HepG2 (cell line): ENCODE data around the gene ETS1. TPM values are rescaled to one million over a fixed set of nuclear protein-coding genes. Genes with fewer than 3 reads are reported as not detected.

Experiments used
- ATAC-seq: fragments of 200-7000 bp; cut with Tn5 transposase; 3 replicates; pipeline ENCODE4 v1.9.1; 2020; ENCODE audit warnings: mild to moderate bottlenecking, moderate library complexity
- BruUV-seq: library from RNA; stranded (reverse); fragments of 400-500 nt; replicated peaks from 2 replicates; lab custom pipeline; 2021; lab: Mats Ljungman, UMichigan
- CTCF ChIA-PET: fragments of 300-600 bp; formaldehyde crosslinking; extraction: SDS; loops from one replicate; lab custom pipeline; 2021; ENCODE audit warnings: low total read pairs, inconsistent platforms, low intra/inter-chr PET ratio; lab: Yijun Ruan, JAX
- POLR2A ChIA-PET: fragments of 350-600 bp; sonication (Branson Sonifier 250); formaldehyde crosslinking; loops from one replicate; lab custom pipeline; 2020; ENCODE audit warnings: antibody characterized with exemption, inconsistent platforms; lab: Yijun Ruan, JAX
- DNase-seq: peaks from one replicate; pipeline ENCODE4 v3.0.0-alpha.2; 2015; ENCODE audit warnings: low spot score
- FAIRE-seq: peaks from 3 replicates; lab custom pipeline; 2011; peaks lifted over from hg19 to GRCh38; lab: Jason Lieb, UNC
- H2AFZ ChIP-seq: one replicate; pipeline ENCODE4 v1.6.1; 2011; ENCODE audit warnings: low read length, inconsistent platforms
- H3K27ac ChIP-seq: fragments of 300-600 bp; 3 replicates; pipeline ENCODE4 v1.8.0; 2011; ENCODE audit warnings: mixed run types, mild to moderate bottlenecking, mixed read lengths, low read length, inconsistent platforms; ENCODE audit not compliant: insufficient read depth; ENCODE audit errors: extremely low read length
- H3K27me3 ChIP-seq, 2 experiments: fragments of 200-600 bp in 1 of 2; 2 replicates in 1 of 2; 3 replicates in 1 of 2; pipeline versions ENCODE4 v1.6.0 to v1.8.0; 2011; ENCODE audit warnings: low read length in 2 of 2, mild to moderate bottlenecking in 2 of 2, moderate library complexity in 2 of 2, inconsistent platforms in 1 of 2; ENCODE audit not compliant: insufficient read depth in 2 of 2, control insufficient read depth in 1 of 2
- H3K36me3 ChIP-seq, 2 experiments: fragments of 200-600 bp in 1 of 2; replicated peaks in 1 of 2; 2 replicates in 1 of 2; 3 replicates in 1 of 2; pipeline versions ENCODE4 v1.5.1 to v1.8.0; 2011; ENCODE audit warnings: low read length in 2 of 2, inconsistent platforms in 1 of 2; ENCODE audit not compliant: insufficient read depth in 2 of 2, control insufficient read depth in 1 of 2
- H3K4me1 ChIP-seq: 2 replicates; pipeline ENCODE4 v1.5.1; 2012; ENCODE audit warnings: low read length, inconsistent platforms; ENCODE audit not compliant: insufficient read depth
- H3K4me2 ChIP-seq: 2 replicates; pipeline ENCODE4 v1.6.0; 2011; ENCODE audit warnings: low read depth, low read length, inconsistent platforms
- H3K4me3 ChIP-seq, 3 experiments: fragments of 200-600 bp in 1 of 3; sonication (generic), shearing (Covaris generic) in 1 of 3; replicated peaks in 1 of 3; 2 replicates each; pipeline ENCODE4 v1.5.1; 2011 to 2016; ENCODE audit warnings: low read length in 3 of 3, inconsistent platforms in 2 of 3, low read depth in 2 of 3, mild to moderate bottlenecking in 2 of 3, control low read depth in 1 of 3, mixed read lengths in 1 of 3; ENCODE audit not compliant: insufficient read depth in 1 of 3
- H3K79me2 ChIP-seq: one replicate; pipeline ENCODE4 v1.6.1; 2011; ENCODE audit warnings: low read length, inconsistent platforms; ENCODE audit not compliant: insufficient read depth
- H3K9ac ChIP-seq: 2 replicates; pipeline ENCODE4 v1.6.0; 2011; ENCODE audit warnings: mild to moderate bottlenecking, low read depth, low read length, inconsistent platforms; ENCODE audit not compliant: insufficient read depth
- H3K9me3 ChIP-seq: 2 replicates; pipeline ENCODE4 v1.5.1; 2012; ENCODE audit warnings: mild to moderate bottlenecking, low read length
- H4K20me1 ChIP-seq: 2 replicates; pipeline ENCODE4 v1.6.0; 2011; ENCODE audit warnings: inconsistent platforms, mild to moderate bottlenecking, low read length, moderate library complexity; ENCODE audit not compliant: insufficient read depth
- AHR ChIP-seq: IDR thresholded peaks from 2 replicates; pipeline ENCODE4 v1.6.1; 2018; ENCODE audit warnings: missing genetic modification reagents, missing compliant biosample characterization
- CBX5 ChIP-seq: sonication (generic); formaldehyde crosslinking; IDR thresholded peaks from 2 replicates; pipeline ENCODE4 v1.4.0; 2020; ENCODE audit warnings: missing genetic modification reagents, borderline replicate concordance
- PAWR ChIP-seq: sonication (generic); formaldehyde crosslinking; IDR thresholded peaks from 2 replicates; pipeline ENCODE4 v1.4.0; 2020; ENCODE audit warnings: missing genetic modification reagents, mild to moderate bottlenecking, borderline replicate concordance
- SALL1 ChIP-seq: sonication (generic); formaldehyde crosslinking; IDR thresholded peaks from 2 replicates; pipeline ENCODE4 v1.8.0; 2022; ENCODE audit warnings: mild to moderate bottlenecking, missing genetic modification reagents
- SNAI1 ChIP-seq: sonication (generic); formaldehyde crosslinking; IDR thresholded peaks from 2 replicates; pipeline ENCODE4 v1.5.0; 2020; ENCODE audit warnings: mild to moderate bottlenecking, missing genetic modification reagents, borderline replicate concordance
- TOPORS ChIP-seq: sonication (generic); formaldehyde crosslinking; IDR thresholded peaks from 2 replicates; pipeline ENCODE4 v1.8.0; 2023; ENCODE audit warnings: mild to moderate bottlenecking, missing genetic modification reagents
- YEATS4 ChIP-seq: sonication (generic); formaldehyde crosslinking; IDR thresholded peaks from 2 replicates; pipeline ENCODE4 v1.4.0; 2020; ENCODE audit warnings: missing genetic modification reagents, borderline replicate concordance
- ZNF138 ChIP-seq: sonication (generic); formaldehyde crosslinking; IDR thresholded peaks from 2 replicates; pipeline ENCODE4 v1.5.0; 2020; ENCODE audit warnings: mild to moderate bottlenecking, low read depth, missing genetic modification reagents
- ZNF451 ChIP-seq: sonication (generic); formaldehyde crosslinking; IDR thresholded peaks from 2 replicates; pipeline ENCODE4 v1.5.0; 2020; ENCODE audit warnings: mild to moderate bottlenecking, missing genetic modification reagents
- ZNF547 ChIP-seq: sonication (generic); formaldehyde crosslinking; IDR thresholded peaks from 2 replicates; pipeline ENCODE4 v1.5.1; 2020; ENCODE audit warnings: mild to moderate bottlenecking, missing genetic modification reagents
- WGBS: methylation state at CpG from one replicate; pipeline ENCODE4 v1.1.6; 2017; ENCODE audit warnings: low lambda C conversion rate; 5-methylcytosine and 5-hydroxymethylcytosine counted together
- in situ Hi-C: cut with HindIII; loops from 2 replicates; pipeline ENCODE4 v1.10.0; 2017; ENCODE audit warnings: low pct_unique_long_range_greater_than_20kb; ENCODE audit not compliant: extremely low pct_ligation_motif_present
- intact Hi-C: fragments of 100-400 bp; cut with micrococcal nuclease; formaldehyde crosslinking; loops from one replicate; pipeline ENCODE4 v1.10.0; 2022; ENCODE audit not compliant: unreplicated experiment
- polyA plus RNA-seq, 8 experiments: library from polyadenylated mRNA; depleted of rRNA in 3 of 8; stranded (reverse) in 7 of 8; unstranded in 1 of 8; fragments of >200 nt; fragmentation: Illumina TruSeq in 4 of 8; extraction: Trizol in 4 of 8; gene quantifications; 2 replicates each; pipeline versions ENCODE4 v1.2.1 to v1.2.3, GENCODE V29; 2011 to 2016; ENCODE audit warnings: low read depth in 4 of 8, missing spikeins in 1 of 8, mixed read lengths in 1 of 8; ENCODE audit not compliant: insufficient read depth in 1 of 8
- total RNA-seq, 5 experiments: library from RNA; depleted of rRNA; stranded (reverse); fragments of >200 nt; fragmentation: Illumina TruSeq; extraction: Trizol; gene quantifications; 2 replicates each; pipeline ENCODE4 v1.2.3, GENCODE V29; 2016; ENCODE audit warnings: low read depth in 1 of 5
- TF ChIP-seq, protein P1 (sequence below): sonication (generic); formaldehyde crosslinking; IDR thresholded peaks from 2 replicates; pipeline ENCODE4 v1.4.0; 2020; ENCODE audit warnings: missing genetic modification reagents
- TF ChIP-seq, protein P2 (sequence below): sonication (generic); formaldehyde crosslinking; IDR thresholded peaks from 2 replicates; pipeline ENCODE4 v1.8.0; 2022; ENCODE audit warnings: mild to moderate bottlenecking, missing genetic modification reagents, moderate library complexity

The ETS1 gene
- total and polyA plus RNA-seq, 2 of the 13 experiments (the other 11 are each of a cell fraction or from before 2014, with no cell fraction given) = 0.18 to 0.34 TPM

DNA sequence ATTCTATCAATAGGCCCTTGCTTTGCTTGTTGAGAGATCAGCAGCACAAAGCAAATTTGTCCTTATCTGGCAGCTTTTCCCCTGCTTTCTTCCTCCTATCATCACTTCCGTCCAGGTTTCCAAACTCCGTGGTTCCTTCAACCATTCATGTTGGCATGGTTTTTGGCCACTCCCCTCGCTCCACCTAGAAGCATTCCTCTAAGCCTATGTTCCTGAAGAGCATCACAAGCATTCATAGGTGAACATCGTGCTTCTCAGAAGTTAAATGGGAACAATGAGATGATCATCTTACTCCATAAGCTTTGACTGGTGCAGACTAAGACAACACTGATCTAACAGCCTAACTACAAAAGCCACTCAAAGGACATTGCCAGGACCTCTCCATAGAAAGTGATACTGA, 86.3 kb downstream of the ETS1 start:
- FAIRE-seq = no peak
- no peak overlapping the region for H3K27ac ChIP-seq
- in situ Hi-C loops = no loop called here
- H3K4me1 ChIP-seq = no peaks in the 10 kb centered on the region
- TF ChIP-seq TOPORS (CRISPR knock-in tag) (no peak), YEATS4 (CRISPR knock-in tag) (no peak), AHR (CRISPR knock-in tag) (no peak), ZNF138 (CRISPR knock-in tag) (no peak), PAWR (CRISPR knock-in tag) (no peak), ZNF451 (CRISPR knock-in tag) (no peak), ZNF547 (CRISPR knock-in tag) (no peak), CBX5 (CRISPR knock-in tag) (no peak), SNAI1 (no peak), SALL1 (CRISPR knock-in tag) (no peak)
- TF ChIP-seq, protein P1, sequence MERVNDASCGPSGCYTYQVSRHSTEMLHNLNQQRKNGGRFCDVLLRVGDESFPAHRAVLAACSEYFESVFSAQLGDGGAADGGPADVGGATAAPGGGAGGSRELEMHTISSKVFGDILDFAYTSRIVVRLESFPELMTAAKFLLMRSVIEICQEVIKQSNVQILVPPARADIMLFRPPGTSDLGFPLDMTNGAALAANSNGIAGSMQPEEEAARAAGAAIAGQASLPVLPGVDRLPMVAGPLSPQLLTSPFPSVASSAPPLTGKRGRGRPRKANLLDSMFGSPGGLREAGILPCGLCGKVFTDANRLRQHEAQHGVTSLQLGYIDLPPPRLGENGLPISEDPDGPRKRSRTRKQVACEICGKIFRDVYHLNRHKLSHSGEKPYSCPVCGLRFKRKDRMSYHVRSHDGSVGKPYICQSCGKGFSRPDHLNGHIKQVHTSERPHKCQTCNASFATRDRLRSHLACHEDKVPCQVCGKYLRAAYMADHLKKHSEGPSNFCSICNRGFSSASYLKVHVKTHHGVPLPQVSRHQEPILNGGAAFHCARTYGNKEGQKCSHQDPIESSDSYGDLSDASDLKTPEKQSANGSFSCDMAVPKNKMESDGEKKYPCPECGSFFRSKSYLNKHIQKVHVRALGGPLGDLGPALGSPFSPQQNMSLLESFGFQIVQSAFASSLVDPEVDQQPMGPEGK (CRISPR knock-in tag) = no peak
- TF ChIP-seq, protein P2, sequence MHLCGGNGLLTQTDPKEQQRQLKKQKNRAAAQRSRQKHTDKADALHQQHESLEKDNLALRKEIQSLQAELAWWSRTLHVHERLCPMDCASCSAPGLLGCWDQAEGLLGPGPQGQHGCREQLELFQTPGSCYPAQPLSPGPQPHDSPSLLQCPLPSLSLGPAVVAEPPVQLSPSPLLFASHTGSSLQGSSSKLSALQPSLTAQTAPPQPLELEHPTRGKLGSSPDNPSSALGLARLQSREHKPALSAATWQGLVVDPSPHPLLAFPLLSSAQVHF = no peak
- H3K4me3 ChIP-seq = no peak overlapping the region
- no peaks in the 10 kb centered on the region for H3K9me3 ChIP-seq
- no peak for ATAC-seq
- ChIA-PET POLR2A (no interaction called here), CTCF (no interaction called here)
- H3K27me3 ChIP-seq = peaks cover 2 to 5% of the 10 kb centered on the region in 2 experiments; a peak in 1 of 5 replicates
- no peaks in the 10 kb centered on the region for H3K79me2 ChIP-seq
- no peak overlapping the region for H3K4me2 ChIP-seq
- no peaks in the 10 kb centered on the region for H3K36me3 ChIP-seq
- intact Hi-C loops = no loop called here
- no TSS peak for BruUV-seq
- H4K20me1 ChIP-seq = no peaks in the 10 kb centered on the region
- no peak overlapping the region for H3K9ac ChIP-seq
- no peak overlapping the region for H2AFZ ChIP-seq
- DNase-seq = no peak
- 34% methylated on average over 4 of the region's 4 CpGs for WGBS
